ENCODE measurements around the gene PTH1R.

The PTH1R gene

GRCh38 chr3:46870651-46871050 lies 6.9 kb upstream of the PTH1R start:
- no peak overlapping the region for H3K4me3 ChIP-seq (ENCODE audit: low read length)
- TF ChIP-seq CTCF (conservative IDR thresholded peaks at IDR 0.05; ENCODE audit: low read depth, low read length), result no peak
- DNase-seq (ENCODE audit: low read depth), result no peak

- DNase-seq (ENCODE audit: low read depth), result no peak
- H3K4me3 ChIP-seq (ENCODE audit: low read length), result no peak overlapping the region
- no peak for TF ChIP-seq CTCF (conservative IDR thresholded peaks at IDR 0.05; ENCODE audit: low read depth, low read length)
Measured at GRCh38 chr3:46871222-46871621, 6.3 kb upstream of the PTH1R start.

- TF ChIP-seq CTCF (conservative IDR thresholded peaks at IDR 0.05; ENCODE audit: low read depth, low read length), result no peak
- no peak for DNase-seq (ENCODE audit: low read depth)
- H3K4me3 ChIP-seq (ENCODE audit: low read length), result no peak overlapping the region
Measured at GRCh38 chr3:46873521-46873920, 4.0 kb upstream of the PTH1R start.

- H3K4me3 ChIP-seq (ENCODE audit: low read length), result no peak overlapping the region
- no peak for TF ChIP-seq CTCF (conservative IDR thresholded peaks at IDR 0.05; ENCODE audit: low read depth, low read length)
- DNase-seq (ENCODE audit: low read depth), result no peak
Measured at GRCh38 chr3:46874430-46874829, 3.1 kb upstream of the PTH1R start.

- TF ChIP-seq CTCF (conservative IDR thresholded peaks at IDR 0.05; ENCODE audit: low read depth, low read length), result no peak
- H3K4me3 ChIP-seq (ENCODE audit: low read length), result no peak overlapping the region
- no peak for DNase-seq (ENCODE audit: low read depth)
Measured at GRCh38 chr3:46875560-46875959, 2.0 kb upstream of the PTH1R start.

- no peak overlapping the region for H3K4me3 ChIP-seq (ENCODE audit: low read length)
- DNase-seq (ENCODE audit: low read depth), result no peak
- no peak for TF ChIP-seq CTCF (conservative IDR thresholded peaks at IDR 0.05; ENCODE audit: low read depth, low read length)
Measured at GRCh38 chr3:46876313-46877300, 914 bp upstream of the PTH1R start.
